Smooth muscle cell of the pulmonary artery (primary cell): Measurements from ENCODE around the gene JMJD6. TPM values are rescaled to one million over a fixed set of nuclear protein-coding genes. Genes with fewer than 3 reads are reported as not detected.

Experiments used
- total RNA-seq: library from RNA; depleted of rRNA; stranded (reverse); fragments of >200 nt; gene quantifications from 2 replicates; pipeline ENCODE4 v1.2.3, GENCODE V29; 2014

The JMJD6 gene
- 22.4 and 23.0 TPM in 2 replicates for total RNA-seq

DNA sequence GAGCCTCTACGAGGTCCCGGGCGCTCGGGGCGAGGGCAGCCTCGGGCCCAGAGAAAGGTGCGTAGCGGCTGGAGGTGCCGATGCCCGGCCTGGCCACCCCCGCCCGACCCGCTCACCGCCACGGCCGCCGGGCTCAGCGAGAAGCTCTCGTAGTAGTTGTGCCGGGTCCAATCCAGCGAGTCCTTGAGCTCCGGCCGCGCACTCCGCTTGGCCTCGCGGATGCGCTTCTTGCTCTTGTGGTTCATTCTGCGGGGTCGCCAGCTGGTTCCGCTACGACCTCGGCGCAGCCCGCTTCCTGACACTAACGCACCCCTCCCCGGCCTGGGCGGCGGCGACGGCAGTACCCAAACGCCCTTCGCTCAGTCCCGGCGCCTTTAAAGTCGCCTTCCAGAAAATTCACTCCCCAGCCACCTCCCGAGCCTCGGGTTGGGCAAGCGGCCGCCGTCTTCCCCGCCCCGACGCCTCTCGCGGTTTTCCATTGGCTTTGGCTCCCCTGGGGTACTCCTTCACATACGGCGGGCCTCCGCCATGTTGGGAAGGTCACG lies at the start of gene JMJD6:
TSS of gene JMJD6 (minus strand) at position 376 of the 545 bp plus-strand sequence. CDS start at position 245, 131 bp downstream.

DNA sequence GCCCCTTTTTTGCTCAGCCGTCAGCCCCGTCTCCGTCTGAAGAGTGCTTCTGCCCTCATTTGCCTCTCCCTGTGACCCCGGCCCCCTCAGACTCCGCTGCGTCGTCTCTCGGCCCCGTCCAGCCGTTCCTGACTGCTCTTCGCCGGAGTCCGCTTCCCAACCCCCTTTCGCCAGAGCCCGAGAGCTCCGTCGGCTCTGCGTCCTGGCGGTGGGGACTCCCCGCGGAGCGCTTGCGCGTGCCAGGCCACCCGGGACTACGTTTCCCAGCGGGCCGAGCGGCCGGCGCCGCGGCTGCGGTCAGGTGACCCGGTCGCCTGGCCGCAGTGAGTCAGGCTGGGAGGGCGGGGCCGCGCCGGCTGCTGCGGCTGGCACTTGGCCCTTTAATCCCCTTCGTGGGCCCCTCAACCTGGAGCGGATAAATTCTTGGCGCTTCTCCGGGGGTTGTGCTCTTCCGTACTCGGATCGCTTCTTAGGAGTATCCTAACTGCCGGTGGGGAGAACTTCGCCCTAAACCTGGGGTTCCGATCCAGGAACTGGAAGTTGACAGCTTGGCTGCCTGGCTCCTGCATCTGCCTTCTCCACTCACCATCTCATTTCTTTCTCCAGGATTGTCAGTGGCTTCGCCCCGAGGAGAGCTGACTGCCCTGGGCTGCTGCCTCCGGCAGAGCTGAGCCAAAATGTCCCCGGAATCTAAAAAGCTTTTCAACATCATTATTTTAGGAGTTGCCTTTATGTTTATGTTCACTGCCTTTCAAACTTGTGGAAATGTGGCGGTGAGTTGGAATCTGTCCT lies 11.5 kb upstream of the JMJD6 start, which contains the start of gene MFSD11:
TSS of gene MFSD11 (plus strand) at position 444 of the 792 bp plus-strand sequence. CDS start at position 678, 234 bp downstream.

DNA sequence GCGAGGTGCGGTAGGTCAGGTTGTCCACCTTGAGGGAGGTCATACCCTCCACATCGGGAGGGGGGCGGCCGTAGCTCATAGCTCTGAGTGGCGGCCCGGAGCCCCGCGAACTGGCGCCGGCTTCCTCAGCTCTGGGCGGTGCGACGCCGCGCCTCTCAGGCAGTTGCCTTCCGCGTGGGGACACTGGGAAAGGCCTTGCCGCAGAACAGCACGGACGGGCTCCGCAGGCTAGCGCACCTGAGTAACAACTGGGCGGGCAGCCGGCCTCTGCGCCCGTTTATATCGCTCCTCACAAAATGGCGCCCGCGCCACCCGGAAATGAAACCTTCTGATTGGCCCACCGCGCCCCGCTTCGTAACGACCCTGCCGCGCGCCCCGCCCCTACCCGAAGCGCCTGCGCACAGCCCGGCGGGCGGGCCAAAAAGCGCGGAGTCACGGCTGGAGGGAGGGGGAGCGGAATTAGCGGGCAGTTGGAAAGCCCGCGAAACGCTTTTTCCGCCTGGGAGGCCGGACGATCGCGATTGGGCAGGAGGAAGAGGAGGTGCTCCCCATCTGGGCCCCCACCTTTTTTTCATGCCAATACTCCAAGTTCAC lies 10.8 kb upstream of the JMJD6 start, which contains the start of gene SRSF2:
TSS of gene SRSF2 (minus strand) at position 250 of the 594 bp plus-strand sequence. CDS start at position 79, 171 bp downstream.

DNA sequence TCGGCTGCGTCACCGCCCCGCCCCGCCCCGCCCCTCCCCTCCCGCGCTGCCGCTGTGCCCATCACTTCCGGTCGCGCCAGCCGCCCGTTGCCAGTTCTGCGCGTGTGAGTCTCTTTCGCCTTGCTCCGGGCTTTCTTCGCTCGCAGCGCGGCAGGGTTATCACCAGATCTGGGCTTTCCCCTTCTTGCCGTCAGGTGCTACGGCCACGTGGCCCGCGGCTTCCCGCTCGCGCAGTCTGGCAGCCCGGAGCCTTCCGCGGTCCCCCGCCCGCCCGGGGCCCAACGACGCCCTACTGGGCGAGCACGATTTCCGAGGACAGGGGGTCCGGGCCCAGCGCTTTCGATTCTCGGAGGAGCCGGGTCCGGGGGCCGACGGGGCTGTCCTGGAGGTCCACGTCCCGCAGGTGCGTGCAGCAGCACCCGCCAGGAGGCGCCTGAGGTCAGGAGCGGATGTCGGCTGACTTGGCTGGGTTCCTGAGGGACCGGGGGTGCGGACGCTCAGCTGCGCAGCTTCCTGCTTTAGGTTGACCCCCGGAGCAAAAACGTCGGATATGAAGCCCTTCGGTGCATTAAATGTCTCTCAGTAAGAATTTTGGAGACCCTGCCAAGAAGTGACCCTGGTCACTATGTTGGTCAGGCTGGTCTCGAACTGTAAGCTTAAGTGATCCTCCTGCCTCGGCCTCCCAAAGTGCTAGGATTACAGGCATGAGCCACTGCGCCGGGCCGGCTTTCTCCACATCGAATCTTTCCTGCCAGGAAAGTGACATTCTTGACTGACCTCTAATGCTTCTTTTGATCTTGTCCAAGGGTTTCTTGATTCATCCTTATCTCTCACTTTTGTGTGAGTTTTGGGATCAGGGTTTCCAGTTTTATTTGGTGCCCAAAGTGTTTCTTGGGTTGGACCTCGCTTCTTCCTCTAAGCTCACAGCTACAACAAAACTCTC lies 641 bp upstream of the JMJD6 start, which contains the start of gene METTL23:
TSS of gene METTL23 (plus strand) at position 64 of the 943 bp plus-strand sequence. CDS start 2,872 bp downstream, outside the sequence.

GRCh38 chr17:76710863-76711611 lies 15.4 kb downstream of the JMJD6 start, which contains the start of gene MXRA7:
Gene MXRA7 (minus strand): TSS chr17:76710965. CDS start chr17:76710946, 19 bp downstream.

Other genes with a start within 250 kb of the JMJD6 start
- gene RHBDF2, start 225.2 kb downstream of the JMJD6 start, total RNA-seq = 9.2 and 26.8 TPM in 2 replicates
- 24.4 and 51.4 TPM in 2 replicates for gene CYGB, start 188.9 kb downstream of the JMJD6 start, total RNA-seq
- 4.5 and 5.3 TPM in 2 replicates for gene PRCD, start 186.6 kb downstream of the JMJD6 start, total RNA-seq
- gene ST6GALNAC2, start 140.7 kb downstream of the JMJD6 start, total RNA-seq = 0.33 and 0.76 TPM in 2 replicates
- 0.43 TPM in 1 of 2 replicates, not detected in the other for gene ST6GALNAC1, start 82.8 kb downstream of the JMJD6 start, total RNA-seq
- 373 and 449 TPM in 2 replicates for gene MXRA7, start 15.6 kb downstream of the JMJD6 start, total RNA-seq
- gene METTL23, start 233 bp upstream of the JMJD6 start, total RNA-seq = 25.8 and 27.1 TPM in 2 replicates
- 127 and 184 TPM in 2 replicates for gene SRSF2, start 10.7 kb upstream of the JMJD6 start, total RNA-seq
- 29.7 and 30.4 TPM in 2 replicates for gene MFSD11, start 11.5 kb upstream of the JMJD6 start, total RNA-seq
- gene MGAT5B, start 141.8 kb upstream of the JMJD6 start, total RNA-seq = 0.10 and 0.33 TPM in 2 replicates